H9 (cell line): ENCODE results near the gene RCAN3. TPM values are rescaled to one million over a fixed set of nuclear protein-coding genes. Genes with fewer than 3 reads are reported as not detected.

Experiments
- DNase-seq: peaks from one replicate; pipeline ENCODE4 v3.0.0-alpha.2; 2017
- H2AFZ ChIP-seq: one replicate; pipeline ENCODE4 v1.6.1; 2013; ENCODE audit warnings: mild to moderate bottlenecking, low read length, control low read depth, moderate library complexity
- H2AK5ac ChIP-seq: 2 replicates; pipeline ENCODE4 v1.6.1; 2013; ENCODE audit warnings: low read length, control low read depth, mixed read lengths; ENCODE audit not compliant: insufficient read length
- H2BK120ac ChIP-seq: one replicate; pipeline ENCODE4 v1.6.1; 2013; ENCODE audit warnings: low read depth, mild to moderate bottlenecking, low read length, control low read depth, inconsistent platforms; ENCODE audit not compliant: poor library complexity, severe bottlenecking
- H2BK12ac ChIP-seq: 2 replicates; pipeline ENCODE4 v1.6.1; 2013; ENCODE audit warnings: low read length, control low read depth, mixed read lengths, low read depth; ENCODE audit not compliant: insufficient read length
- H2BK15ac ChIP-seq: 2 replicates; pipeline ENCODE4 v1.6.1; 2013; ENCODE audit warnings: low read depth, low read length, control low read depth
- H2BK20ac ChIP-seq: one replicate; pipeline ENCODE4 v1.6.1; 2013; ENCODE audit warnings: low read depth, mild to moderate bottlenecking, low read length, control low read depth, inconsistent platforms; ENCODE audit not compliant: poor library complexity, severe bottlenecking
- H2BK5ac ChIP-seq: 2 replicates; pipeline ENCODE4 v1.6.1; 2013; ENCODE audit warnings: low read length, control low read depth, mixed read lengths; ENCODE audit not compliant: insufficient read length
- H3K14ac ChIP-seq: 2 replicates; pipeline ENCODE4 v1.6.1; 2013; ENCODE audit warnings: low read length, control low read depth; ENCODE audit not compliant: insufficient read depth
- H3K18ac ChIP-seq: 2 replicates; pipeline ENCODE4 v1.6.1; 2013; ENCODE audit warnings: low read depth, mild to moderate bottlenecking, mixed read lengths, low read length, control low read depth; ENCODE audit not compliant: insufficient read length
- H3K23ac ChIP-seq: 2 replicates; pipeline ENCODE4 v1.6.1; 2013; ENCODE audit warnings: low read length, control low read depth, mixed read lengths, low read depth; ENCODE audit not compliant: insufficient read length
- H3K23me2 ChIP-seq: 2 replicates; pipeline ENCODE4 v1.6.1; 2013; ENCODE audit warnings: low read depth, mild to moderate bottlenecking, mixed read lengths, low read length, control low read depth; ENCODE audit not compliant: insufficient read length, poor library complexity, severe bottlenecking
- H3K27ac ChIP-seq: 2 replicates; pipeline ENCODE4 v1.5.1; 2013; ENCODE audit warnings: low read length, control low read depth, mixed read lengths, low read depth; ENCODE audit not compliant: insufficient read length
- H3K27me3 ChIP-seq: 2 replicates; pipeline ENCODE4 v1.6.1; 2013; ENCODE audit warnings: low read length, control low read depth, inconsistent platforms; ENCODE audit not compliant: insufficient read depth
- H3K4ac ChIP-seq: 2 replicates; pipeline ENCODE4 v1.6.1; 2013; ENCODE audit warnings: low read depth, mild to moderate bottlenecking, control low read depth, inconsistent platforms, low read length, moderate library complexity
- H3K4me1 ChIP-seq: 2 replicates; pipeline ENCODE4 v1.6.1; 2013; ENCODE audit warnings: low read length, control low read depth, inconsistent platforms; ENCODE audit not compliant: insufficient read depth
- H3K4me2 ChIP-seq: 2 replicates; pipeline ENCODE4 v1.6.1; 2013; ENCODE audit warnings: low read length, control low read depth, mixed read lengths; ENCODE audit not compliant: insufficient read length, insufficient read depth
- H3K56ac ChIP-seq: 2 replicates; pipeline ENCODE4 v1.6.1; 2013; ENCODE audit warnings: low read depth, mild to moderate bottlenecking, mixed read lengths, low read length, control low read depth; ENCODE audit not compliant: insufficient read length
- H3K79me1 ChIP-seq: 2 replicates; pipeline ENCODE4 v1.6.1; 2013; ENCODE audit warnings: low read depth, mild to moderate bottlenecking, moderate library complexity, low read length, control low read depth, inconsistent platforms; ENCODE audit not compliant: insufficient read depth, poor library complexity, severe bottlenecking
- H3K79me2 ChIP-seq: 2 replicates; pipeline ENCODE4 v1.6.1; 2013; ENCODE audit warnings: low read length, control low read depth, inconsistent platforms; ENCODE audit not compliant: insufficient read depth
- H3K9ac ChIP-seq: 2 replicates; pipeline ENCODE4 v1.6.1; 2013; ENCODE audit warnings: low read length, control low read depth, mixed read lengths; ENCODE audit not compliant: insufficient read length; ENCODE audit errors: extremely low read depth
- H3K9me3 ChIP-seq: one replicate; pipeline ENCODE4 v1.6.1; 2013; ENCODE audit warnings: low read depth, low read length, inconsistent platforms; ENCODE audit not compliant: control insufficient read depth
- H3T11ph ChIP-seq: one replicate; pipeline ENCODE4 v1.6.1; 2013; ENCODE audit warnings: mild to moderate bottlenecking, low read length, control low read depth, inconsistent platforms
- H4K20me1 ChIP-seq: one replicate; pipeline ENCODE4 v1.6.1; 2013; ENCODE audit not compliant: control insufficient read depth, insufficient read length, insufficient read depth
- H4K5ac ChIP-seq: 2 replicates; pipeline ENCODE4 v1.6.1; 2013; ENCODE audit warnings: low read depth, mild to moderate bottlenecking, mixed read lengths, low read length, control low read depth; ENCODE audit not compliant: insufficient read length
- H4K8ac ChIP-seq: replicated peaks from 2 replicates; pipeline ENCODE4 v1.6.1; 2013; ENCODE audit warnings: low read length, control low read depth, mixed read lengths, low read depth; ENCODE audit not compliant: insufficient read length
- H4K91ac ChIP-seq: 2 replicates; pipeline ENCODE4 v1.6.1; 2013; ENCODE audit warnings: low read depth, mild to moderate bottlenecking, moderate library complexity, mixed read lengths, low read length, control low read depth; ENCODE audit not compliant: insufficient read length
- H3K27ac Mint-ChIP-seq, 3 experiments: 2 replicates in 2 of 3; 3 replicates in 1 of 3; pipeline ENCODE4 v1.8.0; 2020 to 2021; ENCODE audit warnings: mixed read lengths in 3 of 3, mild to moderate bottlenecking in 1 of 3, moderate library complexity in 1 of 3
- H3K27me3 Mint-ChIP-seq: 2 replicates; pipeline ENCODE4 v1.8.0; 2021; ENCODE audit warnings: low read depth, mild to moderate bottlenecking, moderate library complexity, mixed read lengths
- H3K36me3 Mint-ChIP-seq, 3 experiments: 2 replicates in 2 of 3; 3 replicates in 1 of 3; pipeline ENCODE4 v1.8.0; 2020 to 2021; ENCODE audit warnings: low read depth in 3 of 3, mixed read lengths in 3 of 3; ENCODE audit not compliant: insufficient read depth in 1 of 3
- H3K4me1 Mint-ChIP-seq, 2 experiments: 2 replicates each; pipeline ENCODE4 v1.8.0; 2020; ENCODE audit warnings: mixed read lengths in 2 of 2
- H3K4me3 Mint-ChIP-seq, 2 experiments: 2 replicates in 1 of 2; 3 replicates in 1 of 2; pipeline ENCODE4 v1.8.0; 2020 to 2021; ENCODE audit warnings: mild to moderate bottlenecking in 2 of 2, mixed read lengths in 2 of 2, moderate library complexity in 1 of 2
- H3K9me3 Mint-ChIP-seq, 2 experiments: 2 replicates in 1 of 2; 3 replicates in 1 of 2; pipeline ENCODE4 v1.8.0; 2020; ENCODE audit warnings: mild to moderate bottlenecking in 2 of 2, mixed read lengths in 2 of 2, moderate library complexity in 1 of 2
- CTCF ChIP-seq: fragments of 200-600 bp; sonication (generic); conservative IDR thresholded peaks from 3 replicates; pipeline ENCODE4 v1.8.0; 2021; ENCODE audit warnings: antibody characterized with exemption, mild to moderate bottlenecking
- WGBS: extraction: QIAGEN DNeasy Blood & Tissue Kit; methylation state at CpG from one replicate; pipeline ENCODE4 v1.1.7; 2013; ENCODE audit warnings: missing lambda C conversion rate, low lambda C conversion rate, mixed read lengths; ENCODE audit not compliant: insufficient read length; ENCODE audit errors: extremely low coverage; 5-methylcytosine and 5-hydroxymethylcytosine counted together
- total RNA-seq: library from RNA; stranded (reverse); gene quantifications from 2 replicates; pipeline ENCODE4 v1.2.1, GENCODE V29; 2021

Gene RCAN3
- total RNA-seq, 1 experiment from 2014 or later, result 13.0 TPM

- Histone ChIP-seq H2BK5ac (no peak overlapping the region), H2BK15ac (no peak overlapping the region), H3K4me1 (no peaks in the 10 kb centered on the region; the same call in 1 of the 2 replicates), H3K23ac (no peak overlapping the region), H2AK5ac (no peak overlapping the region), H3K79me1 (no peaks in the 10 kb centered on the region), H4K5ac (no peak overlapping the region), H3K9me3 (no peaks in the 10 kb centered on the region), H4K8ac (no peak overlapping the region), H3K27ac (no peak overlapping the region), H3K23me2 (no peaks in the 10 kb centered on the region), H2BK20ac (no peak overlapping the region), H2AFZ (no peak overlapping the region), H2BK12ac (no peak overlapping the region), H3T11ph (no peak overlapping the region), H3K27me3 (no peaks in the 10 kb centered on the region), H2BK120ac (no peak overlapping the region), H3K56ac (no peak overlapping the region), H4K20me1 (no peaks in the 10 kb centered on the region), H3K18ac (no peak overlapping the region), H3K9ac (no peak overlapping the region), H3K4ac (no peak overlapping the region), H3K4me2 (no peak overlapping the region), H3K14ac (no peak overlapping the region), H4K91ac (no peak overlapping the region), H3K79me2 (no peaks in the 10 kb centered on the region)
- Mint-ChIP-seq H3K9me3 (no peaks in the 10 kb centered on the region), H3K27ac (peak overlapping the region in 1 of 3 experiments; percentile 55; a peak in 1 of 7 replicates), H3K4me1 (peaks cover 21 to 34% of the 10 kb centered on the region in 2 experiments), H3K27me3 (no peaks in the 10 kb centered on the region), H3K36me3 (peaks cover 0 to 13% (median 1%) of the 10 kb centered on the region in 3 experiments; a peak in 4 of 7 replicates), H3K4me3 (no peak overlapping the region)
- no peak for TF ChIP-seq CTCF
- WGBS, result no CpG with 5 or more reads among the region's 15 CpGs
- DNase-seq, result no peak
Measured at GRCh38 chr1:24540051-24540905, 37.6 kb downstream of the RCAN3 start.
